Myocyte (in vitro differentiated cells): Measurements from ENCODE around the gene TERF2IP. TPM values are rescaled to one million over a fixed set of nuclear protein-coding genes. Genes with fewer than 3 reads are reported as not detected.

Experiments used
- total RNA-seq: library from RNA; depleted of rRNA; stranded (reverse); fragments of >200 nt; gene quantifications from 2 replicates; pipeline ENCODE4 v1.2.3, GENCODE V29; 2014

Gene TERF2IP
- total RNA-seq, 1 donor from 2014 or later = 106 TPM

Other genes with a start within 250 kb of the TERF2IP start
- 55.5 and 61.6 TPM in 2 replicates for gene CFDP1, start 214.3 kb upstream of the TERF2IP start, total RNA-seq
- gene TMEM170A, start 183.1 kb upstream of the TERF2IP start, total RNA-seq = 8.2 and 15.0 TPM in 2 replicates
- gene CHST6, start 152.3 kb upstream of the TERF2IP start, total RNA-seq = 0.29 and 0.94 TPM in 2 replicates
- not detected in 2 replicates for gene CHST5, start 111.7 kb upstream of the TERF2IP start, total RNA-seq
- 10.4 and 10.6 TPM in 2 replicates for gene TMEM231, start 91.5 kb upstream of the TERF2IP start, total RNA-seq
- gene GABARAPL2, start 81.4 kb upstream of the TERF2IP start, total RNA-seq = 94.1 and 105 TPM in 2 replicates
- 28.9 and 33.4 TPM in 2 replicates for gene ADAT1, start 24.5 kb upstream of the TERF2IP start, total RNA-seq
- 174 and 179 TPM in 2 replicates for gene KARS1, start 108 bp upstream of the TERF2IP start, total RNA-seq
- not detected in 2 replicates for gene CPHXL2, start 29.2 kb downstream of the TERF2IP start, total RNA-seq
- not detected in 2 replicates for gene DUXB, start 53.7 kb downstream of the TERF2IP start, total RNA-seq
- 0.47 TPM in 1 of 2 replicates, not detected in the other for gene CPHXL, start 78.7 kb downstream of the TERF2IP start, total RNA-seq